Astrocyte (in vitro differentiated cells and primary cell): ENCODE results near the gene NFIL3. TPM values are rescaled to one million over a fixed set of nuclear protein-coding genes. Genes with fewer than 3 reads are reported as not detected.
A peak's percentile ranks its signal among the peaks of the same experiment; 100 is the strongest.

Experiments used
- DNase-seq: peaks from one replicate; pipeline ENCODE4 v3.0.0-alpha.2; 2010; ENCODE audit warnings: low read depth
- FAIRE-seq: peaks from 2 replicates; lab custom pipeline; 2011; peaks lifted over from hg19 to GRCh38; lab: Jason Lieb, UNC
- H2AFZ ChIP-seq: 2 replicates; pipeline ENCODE4 v1.6.0; 2012; ENCODE audit warnings: low read depth, low read length, inconsistent platforms
- H3K27ac ChIP-seq: 2 replicates; pipeline ENCODE4 v1.5.1; 2011; ENCODE audit warnings: low read depth, low read length, inconsistent platforms
- H3K27me3 ChIP-seq: 2 replicates; pipeline ENCODE4 v1.6.0; 2011; ENCODE audit warnings: low read length, inconsistent platforms; ENCODE audit not compliant: insufficient read depth
- H3K36me3 ChIP-seq: 2 replicates; pipeline ENCODE4 v1.5.1; 2011; ENCODE audit warnings: low read length, inconsistent platforms; ENCODE audit not compliant: insufficient read depth
- H3K4me1 ChIP-seq: 2 replicates; pipeline ENCODE4 v1.5.1; 2011; ENCODE audit warnings: low read length, inconsistent platforms; ENCODE audit not compliant: insufficient read depth
- H3K4me2 ChIP-seq: 2 replicates; pipeline ENCODE4 v1.6.0; 2012; ENCODE audit warnings: low read length, inconsistent platforms
- H3K4me3 ChIP-seq: 2 replicates; pipeline ENCODE4 v1.5.1; 2011; ENCODE audit warnings: low read depth, mild to moderate bottlenecking, low read length, inconsistent platforms; ENCODE audit not compliant: insufficient read depth
- H3K79me2 ChIP-seq: 2 replicates; pipeline ENCODE4 v1.6.0; 2012; ENCODE audit warnings: mild to moderate bottlenecking, low read length, inconsistent platforms; ENCODE audit not compliant: insufficient read depth
- H3K9ac ChIP-seq: 2 replicates; pipeline ENCODE4 v1.6.0; 2012; ENCODE audit warnings: mild to moderate bottlenecking, low read length, inconsistent platforms
- H3K9me3 ChIP-seq: 2 replicates; pipeline ENCODE4 v1.5.1; 2012; ENCODE audit warnings: low read depth, mild to moderate bottlenecking, low read length, inconsistent platforms; ENCODE audit not compliant: insufficient read depth
- H4K20me1 ChIP-seq: 2 replicates; pipeline ENCODE4 v1.6.0; 2012; ENCODE audit warnings: low read length, inconsistent platforms; ENCODE audit not compliant: insufficient read depth
- H3K27ac Mint-ChIP-seq: one replicate; pipeline ENCODE4 v1.8.0; 2021; ENCODE audit warnings: mild to moderate bottlenecking, mixed read lengths; ENCODE audit not compliant: unreplicated experiment
- H3K27me3 Mint-ChIP-seq: one replicate; pipeline ENCODE4 v1.8.0; 2021; ENCODE audit warnings: low read depth, mixed read lengths; ENCODE audit not compliant: unreplicated experiment
- H3K36me3 Mint-ChIP-seq: one replicate; pipeline ENCODE4 v1.8.0; 2021; ENCODE audit warnings: low read depth, mixed read lengths; ENCODE audit not compliant: unreplicated experiment
- H3K4me1 Mint-ChIP-seq: one replicate; pipeline ENCODE4 v1.8.0; 2021; ENCODE audit warnings: low read depth, mixed read lengths; ENCODE audit not compliant: unreplicated experiment
- H3K4me3 Mint-ChIP-seq: one replicate; pipeline ENCODE4 v1.8.0; 2021; ENCODE audit warnings: mild to moderate bottlenecking, moderate library complexity, mixed read lengths; ENCODE audit not compliant: unreplicated experiment
- H3K9me3 Mint-ChIP-seq: one replicate; pipeline ENCODE4 v1.8.0; 2021; ENCODE audit warnings: mild to moderate bottlenecking, mixed read lengths; ENCODE audit not compliant: unreplicated experiment
- CTCF ChIP-seq: IDR thresholded peaks from 2 replicates; pipeline ENCODE4 v1.5.1; 2011; ENCODE audit warnings: low read depth, mild to moderate bottlenecking, inconsistent platforms, low read length, moderate library complexity; ENCODE audit not compliant: insufficient read depth
- EZH2 ChIP-seq: IDR thresholded peaks from 2 replicates; pipeline ENCODE4 v1.6.1; 2012; ENCODE audit warnings: mild to moderate bottlenecking, low read length, inconsistent platforms; ENCODE audit not compliant: insufficient read depth
- total RNA-seq: library from RNA; stranded (reverse); gene quantifications from 2 replicates; pipeline ENCODE4 v1.2.1, GENCODE V29; 2021

Gene NFIL3
- total RNA-seq, 1 donor from 2014 or later = 32.4 TPM

GRCh38 chr9:91364702-91365101 is 58.9 kb downstream of the NFIL3 start:
- DNase-seq (no peak), FAIRE-seq (no peak)
- no peaks in the 10 kb centered on the region for H3K27me3 ChIP-seq
- Mint-ChIP-seq H3K4me1 (peaks cover 3% of the 10 kb centered on the region), H3K36me3 (no peaks in the 10 kb centered on the region), H3K27ac (no peak overlapping the region), H3K27me3 (no peaks in the 10 kb centered on the region), H3K9me3 (peaks cover 4% of the 10 kb centered on the region), H3K4me3 (no peak overlapping the region)
- no peak overlapping the region for H3K4me3 ChIP-seq
- H3K9me3 ChIP-seq = no peaks in the 10 kb centered on the region
- no peak overlapping the region for H3K4me2 ChIP-seq
- no peak overlapping the region for H2AFZ ChIP-seq
- peaks cover 20% of the 10 kb centered on the region for H3K79me2 ChIP-seq
- no peak overlapping the region for H3K9ac ChIP-seq
- peaks cover 14% of the 10 kb centered on the region for H3K4me1 ChIP-seq
- no peaks in the 10 kb centered on the region for H3K36me3 ChIP-seq
- H3K27ac ChIP-seq = no peak overlapping the region
- no peak for TF ChIP-seq EZH2
- no peak for TF ChIP-seq CTCF
- H4K20me1 ChIP-seq = peaks cover 7% of the 10 kb centered on the region

- peaks cover 3% of the 10 kb centered on the region for H3K4me1 Mint-ChIP-seq
- peaks cover 14% of the 10 kb centered on the region for H3K4me1 ChIP-seq
- DNase-seq (no peak), FAIRE-seq (no peak)
- H3K27ac ChIP-seq = no peak overlapping the region
- H2AFZ ChIP-seq = no peak overlapping the region
- H3K79me2 ChIP-seq = peaks cover 27% of the 10 kb centered on the region
- peaks cover 7% of the 10 kb centered on the region for H4K20me1 ChIP-seq
- no peak overlapping the region for H3K9ac ChIP-seq
- H3K4me3 Mint-ChIP-seq = no peak overlapping the region
- no peak overlapping the region for H3K27ac Mint-ChIP-seq
- H3K9me3 Mint-ChIP-seq = peaks cover 4% of the 10 kb centered on the region
- H3K27me3 ChIP-seq = no peaks in the 10 kb centered on the region
- H3K36me3 ChIP-seq = no peaks in the 10 kb centered on the region
- H3K9me3 ChIP-seq = no peaks in the 10 kb centered on the region
- no peaks in the 10 kb centered on the region for H3K27me3 Mint-ChIP-seq
- H3K4me3 ChIP-seq = no peak overlapping the region
- TF ChIP-seq EZH2 (no peak), CTCF (no peak)
- no peak overlapping the region for H3K4me2 ChIP-seq
- H3K36me3 Mint-ChIP-seq = no peaks in the 10 kb centered on the region
These were observed 59.6 kb downstream of the NFIL3 start for GRCh38 chr9:91364005-91364404.

GRCh38 chr9:91362051-91362611 is 61.5 kb downstream of the NFIL3 start:
- peak overlapping the region; percentile 89 for H3K4me3 Mint-ChIP-seq
- Histone ChIP-seq H4K20me1 (peaks cover 7% of the 10 kb centered on the region), H3K27ac (peak overlapping the region; percentile 85), H2AFZ (peak overlapping the region; percentile 73), H3K4me3 (peak overlapping the region; percentile 74), H3K4me1 (peaks cover 14% of the 10 kb centered on the region), H3K9ac (peak overlapping the region; percentile 94), H3K4me2 (peak overlapping the region; percentile 86), H3K79me2 (peaks cover 36% of the 10 kb centered on the region), H3K27me3 (no peaks in the 10 kb centered on the region), H3K9me3 (no peaks in the 10 kb centered on the region), H3K36me3 (no peaks in the 10 kb centered on the region)
- FAIRE-seq = no peak
- H3K27me3 Mint-ChIP-seq = no peaks in the 10 kb centered on the region
- peaks cover 4% of the 10 kb centered on the region for H3K9me3 Mint-ChIP-seq
- TF ChIP-seq CTCF (no peak), EZH2 (no peak)
- H3K36me3 Mint-ChIP-seq = no peaks in the 10 kb centered on the region
- no peak for DNase-seq
- peak overlapping the region; percentile 20 for H3K27ac Mint-ChIP-seq
- peaks cover 3% of the 10 kb centered on the region for H3K4me1 Mint-ChIP-seq
